Neutrophil (primary cell): ENCODE measurements around the gene GALNTL6.

ENCODE experiments used
- H3K27ac ChIP-seq: fragments of 200-600 bp; sonication (generic); 2 replicates; pipeline ENCODE4 v1.5.1; 2016; ENCODE audit warnings: mild to moderate bottlenecking, moderate library complexity
- H3K27me3 ChIP-seq: fragments of 200-600 bp; sonication (generic); 2 replicates; pipeline ENCODE4 v1.6.0; 2016; ENCODE audit warnings: mild to moderate bottlenecking
- H3K36me3 ChIP-seq: fragments of 200-600 bp; sonication (generic); 2 replicates; pipeline ENCODE4 v1.5.1; 2017
- H3K4me1 ChIP-seq, 2 experiments: fragments of 200-600 bp in 1 of 2; sonication (generic) in 1 of 2; 1 replicate in 1 of 2; 2 replicates in 1 of 2; pipeline versions ENCODE4 v1.5.1 to v1.6.1; 2013 to 2016; ENCODE audit warnings: low read depth in 1 of 2, low read length in 1 of 2, mild to moderate bottlenecking in 1 of 2, moderate library complexity in 1 of 2; ENCODE audit not compliant: control insufficient read depth in 1 of 2, insufficient read depth in 1 of 2
- H3K4me3 ChIP-seq, 2 experiments: fragments of 200-600 bp in 1 of 2; sonication (generic) in 1 of 2; 1 replicate in 1 of 2; 2 replicates in 1 of 2; pipeline ENCODE4 v1.5.1; 2013 to 2016; ENCODE audit warnings: low read depth in 1 of 2, low read length in 1 of 2, mild to moderate bottlenecking in 1 of 2, moderate library complexity in 1 of 2
- H3K9me3 ChIP-seq: fragments of 200-600 bp; sonication (generic); 2 replicates; pipeline ENCODE4 v1.5.1; 2016
- TF ChIP-seq, protein P1 (sequence below): fragments of 200-600 bp; sonication (generic); IDR thresholded peaks from 2 replicates; pipeline ENCODE4 v1.5.1; 2016; ENCODE audit warnings: antibody characterized with exemption

Gene GALNTL6

DNA sequence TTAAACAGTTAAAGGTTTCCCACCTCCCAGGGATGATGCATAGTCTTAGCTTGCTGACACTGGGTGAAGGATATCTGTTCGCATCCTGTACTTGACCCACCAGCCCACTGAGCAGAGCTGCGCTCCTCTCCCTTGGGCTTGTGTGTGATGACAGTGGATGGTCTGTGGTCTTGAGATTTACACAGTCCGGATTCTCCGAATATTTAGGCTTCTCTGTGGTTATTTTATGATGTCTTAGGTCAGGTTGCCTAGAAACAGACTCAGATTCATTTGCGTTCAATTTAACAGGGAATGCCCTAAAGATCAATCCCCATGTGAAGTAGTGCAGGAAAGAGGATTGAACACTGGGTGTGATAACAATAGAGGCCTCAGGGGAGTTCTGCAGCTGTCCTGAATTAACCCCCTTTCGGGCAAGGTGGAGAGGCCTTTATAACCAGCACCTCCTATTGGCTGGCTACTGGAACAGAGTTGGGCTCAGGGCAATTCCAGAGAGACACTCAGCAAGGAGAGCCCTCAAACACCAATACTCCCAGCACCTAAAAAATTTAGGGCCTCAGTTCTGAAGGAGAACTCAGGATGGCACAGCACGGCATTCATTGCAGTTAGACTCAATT lies 702.2 kb downstream of the GALNTL6 start:
- no peaks in the 10 kb centered on the region for H3K27me3 ChIP-seq

DNA sequence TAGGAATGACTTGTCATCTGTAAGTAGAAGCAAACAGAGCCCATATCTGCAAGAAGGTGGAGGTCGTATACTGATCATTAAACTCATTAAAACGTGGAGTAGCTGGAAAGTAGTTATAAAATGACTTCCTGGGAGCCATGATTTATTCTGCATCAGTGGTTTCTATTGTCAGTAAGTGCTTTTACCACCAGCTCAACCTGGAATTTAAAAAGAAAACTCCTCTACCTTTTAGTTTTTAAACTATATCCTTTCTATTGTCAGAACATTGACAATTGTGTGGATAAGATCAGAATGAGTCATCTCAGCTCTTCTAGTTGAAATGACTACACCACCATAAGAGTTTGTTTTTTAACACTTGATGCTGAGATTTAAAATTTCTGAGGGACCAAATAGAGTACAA lies 704.2 kb downstream of the GALNTL6 start:
- TF ChIP-seq, protein P1, sequence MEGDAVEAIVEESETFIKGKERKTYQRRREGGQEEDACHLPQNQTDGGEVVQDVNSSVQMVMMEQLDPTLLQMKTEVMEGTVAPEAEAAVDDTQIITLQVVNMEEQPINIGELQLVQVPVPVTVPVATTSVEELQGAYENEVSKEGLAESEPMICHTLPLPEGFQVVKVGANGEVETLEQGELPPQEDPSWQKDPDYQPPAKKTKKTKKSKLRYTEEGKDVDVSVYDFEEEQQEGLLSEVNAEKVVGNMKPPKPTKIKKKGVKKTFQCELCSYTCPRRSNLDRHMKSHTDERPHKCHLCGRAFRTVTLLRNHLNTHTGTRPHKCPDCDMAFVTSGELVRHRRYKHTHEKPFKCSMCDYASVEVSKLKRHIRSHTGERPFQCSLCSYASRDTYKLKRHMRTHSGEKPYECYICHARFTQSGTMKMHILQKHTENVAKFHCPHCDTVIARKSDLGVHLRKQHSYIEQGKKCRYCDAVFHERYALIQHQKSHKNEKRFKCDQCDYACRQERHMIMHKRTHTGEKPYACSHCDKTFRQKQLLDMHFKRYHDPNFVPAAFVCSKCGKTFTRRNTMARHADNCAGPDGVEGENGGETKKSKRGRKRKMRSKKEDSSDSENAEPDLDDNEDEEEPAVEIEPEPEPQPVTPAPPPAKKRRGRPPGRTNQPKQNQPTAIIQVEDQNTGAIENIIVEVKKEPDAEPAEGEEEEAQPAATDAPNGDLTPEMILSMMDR = no peak
- H3K36me3 ChIP-seq = no peaks in the 10 kb centered on the region
- H3K4me1 ChIP-seq = no peaks in the 10 kb centered on the region
- H3K9me3 ChIP-seq = no peaks in the 10 kb centered on the region
- no peak overlapping the region for H3K4me3 ChIP-seq
- no peaks in the 10 kb centered on the region for H3K27me3 ChIP-seq
- H3K27ac ChIP-seq = no peak overlapping the region

More for the DNA sequence above, 702.2 kb downstream of the GALNTL6 start:
- TF ChIP-seq, protein P1 = no peak
- no peaks in the 10 kb centered on the region for H3K4me1 ChIP-seq
- no peak overlapping the region for H3K27ac ChIP-seq
- H3K36me3 ChIP-seq = no peaks in the 10 kb centered on the region
- H3K9me3 ChIP-seq = no peaks in the 10 kb centered on the region
- no peak overlapping the region for H3K4me3 ChIP-seq

DNA sequence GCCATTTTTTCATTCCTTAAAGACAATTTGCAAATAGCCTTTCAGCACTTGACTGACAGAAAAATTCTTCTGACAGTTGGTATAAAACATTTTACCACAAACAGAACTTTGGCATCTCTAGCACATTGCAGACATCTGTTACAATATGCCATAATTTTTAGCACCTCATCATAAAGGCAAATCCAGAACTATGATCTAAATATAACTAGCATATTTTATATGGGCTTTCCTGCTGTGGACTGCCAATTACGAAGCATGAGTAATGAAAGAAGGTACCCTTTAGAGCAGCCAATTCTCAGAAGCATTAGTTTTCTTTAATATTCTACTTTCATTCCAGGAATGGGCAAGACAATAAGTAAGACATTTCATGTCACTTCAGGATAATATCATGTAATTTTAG lies 708.0 kb downstream of the GALNTL6 start:
- Histone ChIP-seq H3K27ac (no peak overlapping the region), H3K4me3 (no peak overlapping the region), H3K9me3 (no peaks in the 10 kb centered on the region), H3K4me1 (no peaks in the 10 kb centered on the region), H3K27me3 (no peaks in the 10 kb centered on the region), H3K36me3 (no peaks in the 10 kb centered on the region)
- TF ChIP-seq, protein P1 = no peak

DNA sequence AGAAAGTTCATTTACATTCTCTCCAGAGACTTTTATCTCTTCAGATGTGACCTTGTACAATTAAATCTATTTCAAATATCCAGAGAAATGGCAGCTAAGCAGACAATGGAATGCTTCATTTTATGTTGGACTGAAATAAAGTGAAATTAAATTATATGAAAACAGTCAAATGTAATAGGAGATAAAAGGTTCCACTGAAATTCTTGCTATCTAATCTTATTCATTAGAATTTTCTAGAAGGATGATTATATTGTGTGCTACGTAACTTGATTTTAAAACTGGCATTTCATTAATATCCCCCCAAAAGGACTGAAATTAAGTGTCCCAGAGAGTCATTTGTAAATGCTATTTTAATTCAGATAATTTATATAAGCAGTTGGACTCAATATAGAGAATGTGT lies 708.5 kb downstream of the GALNTL6 start:
- TF ChIP-seq, protein P1 = no peak

DNA sequence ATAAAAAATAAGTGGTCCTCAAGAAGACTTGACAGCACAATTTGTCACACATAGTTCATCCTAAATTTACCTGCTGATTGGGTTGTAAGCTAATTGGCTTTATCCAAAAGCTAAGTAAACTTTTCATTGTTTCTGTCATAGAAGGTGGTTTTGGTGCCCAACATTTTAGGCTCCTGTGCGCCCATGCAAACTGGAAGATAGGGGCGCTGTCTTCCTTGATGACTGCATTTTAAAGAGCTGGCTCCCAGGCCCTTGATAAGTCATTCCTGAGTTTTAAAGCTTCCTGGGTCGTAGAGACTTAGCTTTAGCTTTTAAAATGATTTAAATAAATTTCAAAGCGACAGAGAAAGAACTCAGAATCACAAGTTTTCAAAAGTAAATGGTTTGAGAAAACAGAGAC lies 730.0 kb downstream of the GALNTL6 start:
- no peaks in the 10 kb centered on the region for H3K9me3 ChIP-seq
- TF ChIP-seq, protein P1 = no peak
- H3K27me3 ChIP-seq = no peaks in the 10 kb centered on the region
- H3K27ac ChIP-seq = no peak overlapping the region
- no peak overlapping the region for H3K4me3 ChIP-seq
- no peaks in the 10 kb centered on the region for H3K4me1 ChIP-seq
- H3K36me3 ChIP-seq = no peaks in the 10 kb centered on the region

More for the DNA sequence above, 708.5 kb downstream of the GALNTL6 start:
- no peak overlapping the region for H3K4me3 ChIP-seq
- no peaks in the 10 kb centered on the region for H3K27me3 ChIP-seq
- H3K9me3 ChIP-seq = no peaks in the 10 kb centered on the region
- no peaks in the 10 kb centered on the region for H3K4me1 ChIP-seq
- no peak overlapping the region for H3K27ac ChIP-seq
- no peaks in the 10 kb centered on the region for H3K36me3 ChIP-seq
